ACC112 (cell line): ENCODE measurements around the gene ODAM.
"Not testable (repeated sequence)": the region's sequence is repeated elsewhere in the genome, so short reads cannot be mapped to it uniquely, and the experiment has no call there.

Experiments used
- H2AFZ ChIP-seq: fragments of 200-600 bp; sonication (generic); one replicate; pipeline ENCODE4 v1.6.0; 2017; ENCODE audit warnings: antibody characterized with exemption, low read length; ENCODE audit not compliant: unreplicated experiment
- H3K27ac ChIP-seq: fragments of 200-600 bp; sonication (generic); 2 replicates; pipeline ENCODE4 v1.5.1; 2014; ENCODE audit warnings: low read depth, mild to moderate bottlenecking, antibody characterized with exemption, low read length, moderate library complexity
- H3K27me3 ChIP-seq: fragments of 200-600 bp; sonication (generic); 2 replicates; pipeline ENCODE4 v1.6.1; 2014; ENCODE audit warnings: mild to moderate bottlenecking, antibody characterized with exemption, low read length, moderate library complexity, mixed read lengths; ENCODE audit not compliant: insufficient read depth
- H3K36me3 ChIP-seq: fragments of 200-600 bp; sonication (generic); 2 replicates; pipeline ENCODE4 v1.6.1; 2016; ENCODE audit warnings: mild to moderate bottlenecking, antibody characterized with exemption, low read length, moderate library complexity, mixed read lengths; ENCODE audit not compliant: insufficient read depth
- H3K4me1 ChIP-seq: fragments of 200-600 bp; sonication (generic); one replicate; pipeline ENCODE4 v1.6.1; 2016; ENCODE audit warnings: low read length, mixed read lengths; ENCODE audit not compliant: insufficient read depth, unreplicated experiment, control insufficient read depth
- H3K4me3 ChIP-seq: fragments of 200-600 bp; sonication (generic); 2 replicates; pipeline ENCODE4 v1.5.1; 2014; ENCODE audit warnings: mild to moderate bottlenecking, low read depth, low read length
- H3K79me2 ChIP-seq: fragments of 200-600 bp; sonication (generic); one replicate; pipeline ENCODE4 v1.6.0; 2016; ENCODE audit warnings: low read length; ENCODE audit not compliant: control insufficient read depth, unreplicated experiment, insufficient read depth

Gene ODAM

GRCh38 chr4:70183168-70183939 lies 12.2 kb upstream of the ODAM start:
- no peaks in the 10 kb centered on the region for H3K4me1 ChIP-seq
- no peaks in the 10 kb centered on the region for H3K79me2 ChIP-seq
- no peak overlapping the region for H3K27ac ChIP-seq
- H3K36me3 ChIP-seq: no peaks in the 10 kb centered on the region
- H2AFZ ChIP-seq: peak overlapping the region; percentile 69
- H3K4me3 ChIP-seq: no peak overlapping the region
- no peaks in the 10 kb centered on the region for H3K27me3 ChIP-seq

- no peak overlapping the region for H3K4me3 ChIP-seq
- no peaks in the 10 kb centered on the region for H3K4me1 ChIP-seq
- no peaks in the 10 kb centered on the region for H3K27me3 ChIP-seq
- H3K36me3 ChIP-seq: no peaks in the 10 kb centered on the region
- H3K79me2 ChIP-seq: no peaks in the 10 kb centered on the region
- no peak overlapping the region for H2AFZ ChIP-seq
- H3K27ac ChIP-seq: no peak overlapping the region
Observed at GRCh38 chr4:70183940-70184246, 11.6 kb upstream of the ODAM start.

- Histone ChIP-seq H3K27ac (no peak overlapping the region), H3K36me3 (no peaks in the 10 kb centered on the region), H3K27me3 (no peaks in the 10 kb centered on the region), H2AFZ (no peak overlapping the region), H3K4me3 (no peak overlapping the region), H3K4me1 (no peaks in the 10 kb centered on the region), H3K79me2 (no peaks in the 10 kb centered on the region)
Observed at GRCh38 chr4:70187216-70187615, 8.3 kb upstream of the ODAM start.

- H3K4me1 ChIP-seq: no peaks in the 10 kb centered on the region
- H2AFZ ChIP-seq: no peak overlapping the region
- H3K27me3 ChIP-seq: no peaks in the 10 kb centered on the region
- no peaks in the 10 kb centered on the region for H3K36me3 ChIP-seq
- H3K4me3 ChIP-seq: no peak overlapping the region
- H3K79me2 ChIP-seq: no peaks in the 10 kb centered on the region
- H3K27ac ChIP-seq: no peak overlapping the region
Observed at GRCh38 chr4:70190579-70190978, 4.9 kb upstream of the ODAM start.

- Histone ChIP-seq H3K79me2 (no peaks in the 10 kb centered on the region), H3K4me1 (no peaks in the 10 kb centered on the region), H3K27ac (no peak overlapping the region), H2AFZ (no peak overlapping the region), H3K27me3 (no peaks in the 10 kb centered on the region), H3K36me3 (no peaks in the 10 kb centered on the region), H3K4me3 (no peak overlapping the region)
Observed at GRCh38 chr4:70191647-70192046, 3.9 kb upstream of the ODAM start.

- Histone ChIP-seq H3K27me3 (no peaks in the 10 kb centered on the region), H3K4me3 (no peak overlapping the region), H3K27ac (no peak overlapping the region)
Observed at GRCh38 chr4:70192895-70193294, 2.6 kb upstream of the ODAM start.

GRCh38 chr4:70196857-70197256 lies 1.3 kb downstream of the ODAM start:
- H3K79me2 ChIP-seq: no peaks in the 10 kb centered on the region
- no peak overlapping the region for H2AFZ ChIP-seq
- H3K27me3 ChIP-seq: no peaks in the 10 kb centered on the region
- no peaks in the 10 kb centered on the region for H3K4me1 ChIP-seq
- H3K36me3 ChIP-seq: no peaks in the 10 kb centered on the region
- no peak overlapping the region for H3K4me3 ChIP-seq
- H3K27ac ChIP-seq: no peak overlapping the region

More at GRCh38 chr4:70192895-70193294, 2.6 kb upstream of the ODAM start:
- H3K36me3 ChIP-seq: no peaks in the 10 kb centered on the region
- H3K79me2 ChIP-seq: no peaks in the 10 kb centered on the region
- H2AFZ ChIP-seq: no peak overlapping the region
- no peaks in the 10 kb centered on the region for H3K4me1 ChIP-seq

- H3K27me3 ChIP-seq: no peaks in the 10 kb centered on the region
- no peaks in the 10 kb centered on the region for H3K79me2 ChIP-seq
- H3K27ac ChIP-seq: no peak overlapping the region
- H3K4me1 ChIP-seq: no peaks in the 10 kb centered on the region
- H3K4me3 ChIP-seq: no peak overlapping the region
- no peaks in the 10 kb centered on the region for H3K36me3 ChIP-seq
- no peak overlapping the region for H2AFZ ChIP-seq
Observed at GRCh38 chr4:70197842-70198241, 2.3 kb downstream of the ODAM start.

GRCh38 chr4:70203601-70204000 lies 8.1 kb downstream of the ODAM start:
- Histone ChIP-seq H3K27ac (no peak overlapping the region), H3K4me3 (no peak overlapping the region), H3K4me1 (no peaks in the 10 kb centered on the region), H2AFZ (no peak overlapping the region), H3K36me3 (no peaks in the 10 kb centered on the region), H3K79me2 (no peaks in the 10 kb centered on the region), H3K27me3 (no peaks in the 10 kb centered on the region)

GRCh38 chr4:70212752-70213151 lies 17.2 kb downstream of the ODAM start:
- H2AFZ ChIP-seq, H3K27me3 ChIP-seq, H3K27ac ChIP-seq, H3K79me2 ChIP-seq, H3K4me1 ChIP-seq, H3K36me3 ChIP-seq, H3K4me3 ChIP-seq: not testable (repeated sequence)

GRCh38 chr4:70216109-70216508 lies 20.6 kb downstream of the ODAM start:
- not testable (repeated sequence) for H3K36me3 ChIP-seq, H3K27ac ChIP-seq, H2AFZ ChIP-seq, H3K4me1 ChIP-seq, H3K4me3 ChIP-seq, H3K79me2 ChIP-seq, H3K27me3 ChIP-seq
